ENCODE data around the gene EIF4A3.
"Not testable (repeated sequence)": the region's sequence is repeated elsewhere in the genome, so short reads cannot be mapped to it uniquely, and the experiment has no call there.

The EIF4A3 gene

DNA sequence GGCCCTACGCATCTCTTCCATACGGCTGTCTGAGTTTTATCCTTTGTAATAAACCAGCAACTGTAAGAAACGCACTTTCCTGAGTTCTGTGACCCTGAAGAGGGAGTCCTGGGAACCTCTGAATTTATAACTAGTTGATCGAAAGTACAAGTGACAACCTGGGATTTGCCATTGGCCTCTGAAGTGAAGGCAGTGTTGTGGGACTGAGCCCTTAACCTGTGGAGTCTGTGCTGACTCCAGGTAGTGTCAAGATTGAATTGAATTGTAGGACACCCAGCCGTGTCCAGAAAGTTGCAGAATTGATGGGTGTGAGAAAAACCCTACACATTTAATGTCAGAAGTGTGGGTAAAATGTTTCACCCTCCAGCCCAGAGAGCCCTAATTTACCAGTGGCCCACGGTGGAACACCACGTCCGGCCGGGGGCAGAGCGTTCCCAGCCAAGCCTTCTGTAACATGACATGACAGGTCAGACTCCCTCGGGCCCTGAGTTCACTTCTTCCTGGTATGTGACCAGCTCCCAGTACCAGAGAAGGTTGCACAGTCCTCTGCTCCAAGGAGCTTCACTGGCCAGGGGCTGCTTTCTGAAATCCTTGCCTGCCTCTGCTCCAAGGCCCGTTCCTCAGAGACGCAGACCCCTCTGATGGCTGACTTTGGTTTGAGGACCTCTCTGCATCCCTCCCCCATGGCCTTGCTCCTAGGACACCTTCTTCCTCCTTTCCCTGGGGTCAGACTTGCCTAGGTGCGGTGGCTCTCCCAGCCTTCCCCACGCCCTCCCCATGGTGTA, 44.1 kb downstream of the EIF4A3 start:
- no peak for DNase-seq (ENCODE audit: extremely low read depth in 1 of 2, low read depth in 1 of 2)

- no peak for DNase-seq (ENCODE audit: extremely low read depth in 1 of 2, low read depth in 1 of 2)
Measured at GRCh38 chr17:80101946-80102663, 44.8 kb downstream of the EIF4A3 start.

DNA sequence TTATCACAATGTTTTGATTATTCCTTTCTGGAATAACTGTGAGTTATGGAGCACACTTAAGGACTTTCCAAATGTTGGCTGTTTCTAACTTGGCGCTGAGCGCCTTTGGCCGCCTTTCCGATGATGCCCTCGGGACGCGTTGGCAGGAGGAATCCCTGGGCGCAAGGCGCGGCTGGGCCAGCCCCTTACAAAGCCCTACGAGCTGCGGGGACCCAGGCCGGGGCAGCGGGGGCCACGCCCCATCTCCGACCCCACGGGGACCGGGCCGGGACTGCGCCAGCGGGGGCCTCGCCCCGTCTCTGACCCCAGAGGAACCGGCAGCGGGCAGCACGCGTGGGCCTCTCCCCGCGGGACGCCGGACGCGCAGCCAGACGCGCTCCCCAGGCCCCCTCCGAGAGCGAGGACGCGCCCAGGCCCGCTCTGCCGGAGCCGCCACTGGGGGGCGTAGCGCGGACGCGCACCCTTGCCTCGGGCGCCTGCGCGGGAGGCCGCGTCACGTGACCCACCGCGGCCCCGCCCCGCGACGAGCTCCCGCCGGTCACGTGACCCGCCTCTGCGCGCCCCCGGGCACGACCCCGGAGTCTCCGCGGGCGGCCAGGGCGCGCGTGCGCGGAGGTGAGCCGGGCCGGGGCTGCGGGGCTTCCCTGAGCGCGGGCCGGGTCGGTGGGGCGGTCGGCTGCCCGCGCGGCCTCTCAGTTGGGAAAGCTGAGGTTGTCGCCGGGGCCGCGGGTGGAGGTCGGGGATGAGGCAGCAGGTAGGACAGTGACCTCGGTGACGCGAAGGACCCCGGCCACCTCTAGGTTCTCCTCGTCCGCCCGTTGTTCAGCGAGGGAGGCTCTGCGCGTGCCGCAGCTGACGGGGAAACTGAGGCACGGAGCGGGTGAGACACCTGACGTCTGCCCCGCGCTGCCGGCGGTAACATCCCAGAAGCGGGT, 45.6 kb downstream of the EIF4A3 start, which contains the start of gene GAA:
GAA (plus strand) TSS at position 571 of the 935 bp plus-strand sequence. CDS start 3,006 bp downstream, outside the sequence.
- peak; percentile 66 to 79 for DNase-seq (ENCODE audit: extremely low read depth in 1 of 2, low read depth in 1 of 2)

DNA sequence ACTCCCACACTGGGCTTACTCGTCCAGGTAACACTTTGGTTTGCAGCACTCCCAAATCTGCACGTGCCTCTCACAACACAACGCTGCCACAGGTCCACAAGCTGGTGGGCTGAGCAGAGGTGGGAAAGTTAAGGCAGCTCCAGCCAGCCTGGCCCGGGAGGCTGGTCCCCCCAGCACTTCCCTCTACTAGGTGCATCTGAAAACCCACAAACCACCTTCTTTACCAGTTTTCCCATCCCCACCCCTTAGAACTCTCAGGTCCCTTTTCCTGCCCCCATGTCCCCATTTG, 46.9 kb downstream of the EIF4A3 start:
- no peak for DNase-seq (ENCODE audit: extremely low read depth in 1 of 2, low read depth in 1 of 2)

DNA sequence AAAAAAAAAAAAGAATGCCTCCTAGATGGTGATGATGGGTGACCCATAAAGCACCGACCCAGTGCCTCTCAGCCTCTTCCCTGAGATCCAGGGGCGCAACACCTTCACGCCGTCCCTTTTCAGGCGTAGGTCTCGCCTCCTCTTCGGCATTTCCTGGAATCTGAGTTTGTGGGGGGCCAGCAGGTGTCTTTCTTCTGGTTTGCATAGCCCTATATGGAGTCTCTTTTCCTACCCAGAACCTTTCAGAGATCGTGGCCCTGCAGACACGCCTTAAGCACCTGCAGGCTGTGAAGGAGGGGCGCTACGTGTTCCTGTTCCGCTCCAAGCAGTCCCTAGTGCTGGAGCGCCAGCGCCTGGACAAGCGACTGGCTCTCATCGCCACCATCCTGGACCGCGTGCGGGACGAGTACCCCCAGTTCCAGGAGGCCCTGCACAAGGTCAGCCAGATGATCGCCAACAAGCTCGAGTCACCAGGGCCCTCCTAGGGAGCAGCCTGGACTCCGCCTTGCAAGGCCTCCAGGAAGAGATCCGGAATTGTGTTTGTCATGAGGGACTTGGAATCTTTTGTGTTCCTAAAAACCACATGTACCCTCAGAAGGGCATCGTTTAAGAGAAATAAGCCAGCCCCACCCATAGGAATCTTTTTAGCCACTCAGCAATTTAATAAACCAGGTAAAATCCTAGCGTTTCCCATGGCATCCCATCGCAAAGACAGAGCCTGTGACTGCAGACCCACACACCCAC, 47.5 kb downstream of the EIF4A3 start:
- DNase-seq (ENCODE audit: extremely low read depth in 1 of 2, low read depth in 1 of 2), result no peak

- DNase-seq (ENCODE audit: extremely low read depth in 1 of 2, low read depth in 1 of 2), result no peak
Measured at GRCh38 chr17:80097844-80098691, 48.9 kb downstream of the EIF4A3 start.

GRCh38 chr17:80097127-80097621, 49.8 kb downstream of the EIF4A3 start:
- no peak for DNase-seq (ENCODE audit: extremely low read depth in 1 of 2, low read depth in 1 of 2)

GRCh38 chr17:80096561-80097021, 50.3 kb downstream of the EIF4A3 start:
- no peak for DNase-seq (ENCODE audit: extremely low read depth in 1 of 2, low read depth in 1 of 2)

DNA sequence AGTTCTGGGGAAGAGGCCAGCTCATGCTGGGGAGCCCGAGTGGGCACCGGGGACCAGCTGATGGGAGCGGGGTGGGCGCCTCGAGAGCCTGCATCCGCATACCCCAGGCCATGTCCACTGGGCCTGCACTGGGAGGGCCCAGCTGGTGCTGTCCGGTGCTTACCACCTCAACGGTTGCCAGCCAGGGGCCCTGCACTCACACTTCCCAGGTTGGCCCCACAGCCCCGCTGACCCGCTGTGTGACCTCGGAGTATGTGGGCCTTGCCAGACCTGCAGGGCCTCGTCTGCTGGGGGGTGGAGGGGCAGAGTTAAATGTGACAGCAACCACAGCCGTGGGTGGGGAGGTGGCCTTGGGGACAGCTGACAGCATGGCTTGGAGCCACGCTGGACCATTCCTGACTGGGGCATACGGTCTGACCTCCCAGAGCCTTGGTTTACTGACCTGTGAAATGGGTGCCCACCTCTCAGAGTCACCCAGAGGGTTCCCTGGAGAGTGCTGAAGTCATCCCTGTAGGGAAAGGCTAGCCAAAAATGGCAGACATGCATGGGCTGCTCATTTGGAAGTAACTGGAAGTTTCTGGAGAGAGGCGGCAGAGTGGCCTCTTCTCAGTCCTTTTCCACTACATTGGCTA, 51.0 kb downstream of the EIF4A3 start:
- no peak for DNase-seq (ENCODE audit: extremely low read depth in 1 of 2, low read depth in 1 of 2)

GRCh38 chr17:80095038-80095843, 51.7 kb downstream of the EIF4A3 start:
- DNase-seq (ENCODE audit: extremely low read depth in 1 of 2, low read depth in 1 of 2), result no peak

DNA sequence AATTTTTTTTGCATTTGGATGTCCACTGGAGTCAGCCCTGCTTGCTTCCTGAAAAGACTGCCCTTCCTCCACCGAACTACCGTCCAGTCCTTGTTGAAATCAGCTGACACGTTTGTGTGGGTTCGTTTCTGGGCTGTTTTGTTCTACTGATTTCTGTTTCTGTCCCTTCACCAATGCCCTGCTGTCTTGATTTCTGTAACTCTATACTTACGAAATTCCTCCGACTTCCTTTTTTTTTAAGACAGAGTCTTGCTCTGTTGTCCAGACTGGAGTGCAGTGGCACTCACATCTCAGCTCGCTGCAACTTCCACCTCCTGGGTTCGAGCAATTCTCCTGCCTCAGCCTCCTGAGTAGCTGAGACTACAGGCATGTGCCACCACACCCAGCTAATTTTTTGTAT, 54.0 kb downstream of the EIF4A3 start:
- DNase-seq (ENCODE audit: extremely low read depth in 1 of 2, low read depth in 1 of 2), result no peak

- no peak for DNase-seq (ENCODE audit: extremely low read depth in 1 of 2, low read depth in 1 of 2)
Measured at GRCh38 chr17:80091376-80091775, 55.6 kb downstream of the EIF4A3 start.

DNA sequence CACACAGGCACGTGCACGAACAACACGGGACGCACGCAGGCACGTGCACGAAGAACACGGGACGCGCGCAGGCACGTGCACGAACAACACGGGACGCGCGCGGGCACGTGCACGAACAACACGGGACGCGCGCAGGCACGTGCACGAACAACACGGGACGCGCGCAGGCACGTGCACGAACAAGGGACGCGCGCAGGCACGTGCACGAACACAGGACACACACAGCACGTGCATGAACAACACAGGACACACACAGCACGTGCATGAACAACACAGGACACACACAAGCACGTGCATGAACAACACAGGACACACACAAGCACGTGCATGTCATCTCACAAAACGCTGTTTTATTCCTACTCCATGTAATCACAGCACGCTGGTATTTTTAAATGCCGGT, 56.8 kb downstream of the EIF4A3 start:
- not testable (repeated sequence) for DNase-seq (ENCODE audit: extremely low read depth in 1 of 2, low read depth in 1 of 2)

DNA sequence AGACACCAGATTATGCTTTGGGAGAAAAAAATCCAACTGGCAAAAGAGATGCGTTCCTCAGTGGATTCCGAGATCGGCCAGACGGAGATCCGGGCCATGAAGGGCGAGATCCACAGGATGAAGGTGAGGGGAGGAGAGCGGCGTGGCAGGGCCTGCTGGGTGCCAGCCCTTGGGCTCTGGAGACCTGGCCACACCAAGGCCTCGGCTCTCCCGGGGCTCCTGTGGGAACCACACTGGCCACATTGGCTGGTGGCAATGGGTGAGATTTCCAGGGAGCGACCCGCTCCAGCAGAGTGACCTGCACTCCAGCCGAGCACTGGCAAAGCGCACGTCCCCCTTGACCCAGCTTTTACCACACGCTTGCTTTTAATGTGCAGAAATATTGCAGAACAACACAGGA, 57.2 kb downstream of the EIF4A3 start:
- no peak for DNase-seq (ENCODE audit: extremely low read depth in 1 of 2, low read depth in 1 of 2)

- DNase-seq (ENCODE audit: extremely low read depth in 1 of 2, low read depth in 1 of 2), result no peak
Measured at GRCh38 chr17:80087346-80088265, 59.3 kb downstream of the EIF4A3 start.

- no peak for DNase-seq (ENCODE audit: extremely low read depth in 1 of 2, low read depth in 1 of 2)
Measured at GRCh38 chr17:80086616-80087015, 60.3 kb downstream of the EIF4A3 start.

DNA sequence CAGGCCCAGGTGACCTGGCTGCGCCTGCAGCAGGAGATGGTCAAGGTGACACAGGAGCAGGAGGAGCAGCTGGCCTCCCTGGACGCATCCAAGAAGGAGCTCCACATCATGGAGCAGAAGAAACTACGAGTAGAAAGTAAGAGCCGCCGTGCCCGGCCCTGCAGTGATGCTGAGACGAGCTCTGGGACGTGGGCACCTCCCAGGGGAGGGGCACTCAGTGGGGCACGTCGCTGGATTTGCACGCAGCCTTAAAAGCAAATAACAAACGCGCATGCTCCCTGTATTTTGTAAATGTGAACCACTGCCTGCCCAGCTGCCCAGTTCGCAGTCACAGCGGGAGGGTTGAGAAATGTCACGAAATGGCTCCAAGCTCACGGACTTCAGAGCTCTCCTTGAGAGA, 60.8 kb downstream of the EIF4A3 start:
- DNase-seq (ENCODE audit: extremely low read depth in 1 of 2, low read depth in 1 of 2), result no peak
